CD14-positive monocyte (primary cell): ENCODE data around the gene GREM1. TPM values are rescaled to one million over a fixed set of nuclear protein-coding genes. Genes with fewer than 3 reads are reported as not detected.
A peak's percentile ranks its signal among the peaks of the same experiment; 100 is the strongest.

Experiments used
- DNase-seq, 3 donors: peaks; one replicate each; pipeline ENCODE4 v3.0.0-alpha.2; 2011 to 2022
- H2AFZ ChIP-seq: 2 replicates; pipeline ENCODE4 v1.6.0; 2012; ENCODE audit warnings: mild to moderate bottlenecking, low read depth, low read length, inconsistent platforms; ENCODE audit not compliant: insufficient read depth, poor library complexity, severe bottlenecking
- H3K27ac ChIP-seq, 2 donors: 1 replicate in 1 of 2; 2 replicates in 1 of 2; pipeline ENCODE4 v1.5.1; 2012 to 2013; ENCODE audit warnings: low read length in 2 of 2, control low read depth in 1 of 2, inconsistent platforms in 1 of 2, low read depth in 1 of 2, mild to moderate bottlenecking in 1 of 2
- H3K27me3 ChIP-seq, 2 donors: one replicate each; pipeline versions ENCODE4 v1.6.0 to v1.6.1; 2011 to 2013; ENCODE audit warnings: low read length in 2 of 2; ENCODE audit not compliant: control insufficient read depth in 2 of 2, insufficient read depth in 2 of 2
- H3K36me3 ChIP-seq, 2 donors: replicated peaks in 1 of 2; 1 replicate in 1 of 2; 2 replicates in 1 of 2; pipeline versions ENCODE4 v1.5.1 to v1.6.1; 2012 to 2013; ENCODE audit warnings: low read length in 2 of 2, control low read depth in 1 of 2, inconsistent platforms in 1 of 2, mild to moderate bottlenecking in 1 of 2; ENCODE audit not compliant: insufficient read depth in 2 of 2, control insufficient read depth in 1 of 2
- H3K4me1 ChIP-seq, 2 donors: 1 replicate in 1 of 2; 2 replicates in 1 of 2; pipeline versions ENCODE4 v1.5.1 to v1.6.1; 2012 to 2013; ENCODE audit warnings: low read length in 2 of 2, control low read depth in 1 of 2, inconsistent platforms in 1 of 2, mild to moderate bottlenecking in 1 of 2, moderate library complexity in 1 of 2; ENCODE audit not compliant: insufficient read depth in 2 of 2, control insufficient read depth in 1 of 2
- H3K4me2 ChIP-seq: replicated peaks from 2 replicates; pipeline ENCODE3; 2012; ENCODE audit warnings: low read length, moderate library complexity, mild to moderate bottlenecking; ENCODE audit not compliant: poor library complexity, severe bottlenecking; ENCODE audit errors: extremely low read depth
- H3K4me3 ChIP-seq, 3 experiments: fragments of 200-600 bp in 1 of 3; sonication (generic) in 1 of 3; replicated peaks in 1 of 3; 1 replicate in 2 of 3; 2 replicates in 1 of 3; pipeline ENCODE4 v1.5.1; 2011 to 2013; ENCODE audit warnings: low read length in 3 of 3, mild to moderate bottlenecking in 3 of 3, control low read depth in 2 of 3, low read depth in 2 of 3, inconsistent platforms in 1 of 3, moderate library complexity in 1 of 3
- H3K79me2 ChIP-seq: 2 replicates; pipeline ENCODE4 v1.6.0; 2012; ENCODE audit warnings: mild to moderate bottlenecking, control low read depth, inconsistent platforms, low read length, moderate library complexity; ENCODE audit not compliant: insufficient read depth
- H3K9ac ChIP-seq: 2 replicates; pipeline ENCODE4 v1.6.0; 2017; ENCODE audit warnings: low read length, mild to moderate bottlenecking; ENCODE audit not compliant: insufficient read depth, poor library complexity, severe bottlenecking
- H3K9me3 ChIP-seq, 2 donors: replicated peaks in 1 of 2; 1 replicate in 1 of 2; 2 replicates in 1 of 2; pipeline versions ENCODE4 v1.5.1 to v1.6.1; 2012 to 2013; ENCODE audit warnings: low read length in 2 of 2, control low read depth in 1 of 2; ENCODE audit not compliant: control insufficient read depth in 1 of 2, insufficient read depth in 1 of 2
- H4K20me1 ChIP-seq: 2 replicates; pipeline ENCODE4 v1.6.0; 2012; ENCODE audit warnings: mild to moderate bottlenecking, low read length, control low read depth, moderate library complexity; ENCODE audit not compliant: insufficient read depth
- H3K27ac Mint-ChIP-seq, 7 donors: one replicate each; pipeline ENCODE4 v1.8.0; 2020; ENCODE audit warnings: mild to moderate bottlenecking in 7 of 7, mixed read lengths in 7 of 7, moderate library complexity in 6 of 7, inconsistent platforms in 2 of 7
- H3K27me3 Mint-ChIP-seq, 3 donors: one replicate each; pipeline ENCODE4 v1.8.0; 2021 to 2022; ENCODE audit warnings: low read depth in 3 of 3, mild to moderate bottlenecking in 3 of 3, mixed read lengths in 3 of 3, moderate library complexity in 3 of 3, inconsistent platforms in 1 of 3
- H3K36me3 Mint-ChIP-seq, 2 donors: one replicate each; pipeline ENCODE4 v1.8.0; 2020; ENCODE audit warnings: mixed read lengths in 2 of 2, inconsistent platforms in 1 of 2, mild to moderate bottlenecking in 1 of 2
- H3K4me1 Mint-ChIP-seq: one replicate; pipeline ENCODE4 v1.8.0; 2020; ENCODE audit warnings: mild to moderate bottlenecking, mixed read lengths
- H3K4me3 Mint-ChIP-seq, 2 donors: one replicate each; pipeline ENCODE4 v1.8.0; 2020; ENCODE audit warnings: mild to moderate bottlenecking in 2 of 2, mixed read lengths in 2 of 2, moderate library complexity in 1 of 2
- H3K9me3 Mint-ChIP-seq, 7 donors: one replicate each; pipeline ENCODE4 v1.8.0; 2020 to 2022; ENCODE audit warnings: mixed read lengths in 7 of 7, mild to moderate bottlenecking in 6 of 7, moderate library complexity in 6 of 7, inconsistent platforms in 2 of 7
- CTCF ChIP-seq: fragments of 200-600 bp; IDR thresholded peaks from one replicate; pipeline ENCODE4 v1.8.0; 2022; ENCODE audit warnings: antibody characterized with exemption, mild to moderate bottlenecking
- WGBS: methylation state at CpG from one replicate; pipeline ENCODE4 v1.1.5; 2013; ENCODE audit warnings: missing lambda C conversion rate; ENCODE audit not compliant: insufficient coverage; 5-methylcytosine and 5-hydroxymethylcytosine counted together
- intact Hi-C, 2 donors: fragments of 100-400 bp; cut with micrococcal nuclease; formaldehyde crosslinking; loops; one replicate each; pipeline versions ENCODE4 v1.15.0 to v1.15.1; 2023
- polyA plus RNA-seq, 3 donors: library from polyadenylated mRNA; depleted of rRNA in 1 of 3; unstranded in 2 of 3; stranded (reverse) in 1 of 3; fragments of 300-500 nt in 2 of 3; fragments of >200 nt in 1 of 3; fragmentation: Illumina TruSeq in 2 of 3; gene quantifications; 1 replicate in 2 of 3; 2 replicates in 1 of 3; pipeline ENCODE4 v1.2.3, GENCODE V29; 2012 to 2021

Gene GREM1
- polyA plus RNA-seq, 3 donors: not detected

- Mint-ChIP-seq H3K4me3 (peak overlapping the region in 1 of 2 donors; percentile 46), H3K4me1 (peaks cover 25% of the 10 kb centered on the region), H3K27ac (no peak overlapping the region), H3K27me3 (peaks cover 65 to 83% (median 75%) of the 10 kb centered on the region in 3 donors), H3K36me3 (peaks cover 0 to 4% of the 10 kb centered on the region in 2 donors), H3K9me3 (peaks cover 0 to 12% (median 6%) of the 10 kb centered on the region in 7 donors)
- no peaks in the 10 kb centered on the region for H3K79me2 ChIP-seq
- no peak overlapping the region for H3K9ac ChIP-seq
- no peak overlapping the region for H3K27ac ChIP-seq
- no peak overlapping the region for H3K4me3 ChIP-seq
- intact Hi-C loops: no loop called here
- no peak for TF ChIP-seq CTCF
- H3K36me3 ChIP-seq: no peaks in the 10 kb centered on the region
- DNase-seq: no peak
- peaks cover 3 to 21% of the 10 kb centered on the region in 2 donors for H3K9me3 ChIP-seq
- WGBS: no CpG with 5 or more reads among the region's 4 CpGs
- H3K27me3 ChIP-seq: peaks cover 74 to 84% of the 10 kb centered on the region in 2 donors
- no peak overlapping the region for H3K4me2 ChIP-seq
- no peak overlapping the region for H2AFZ ChIP-seq
- no peaks in the 10 kb centered on the region for H4K20me1 ChIP-seq
- peaks cover 22 to 30% of the 10 kb centered on the region in 2 donors for H3K4me1 ChIP-seq
Observed at GRCh38 chr15:32715276-32715675, 2.5 kb upstream of the GREM1 start.

GRCh38 chr15:32716216-32716914 is 1.4 kb upstream of the GREM1 start:
- Mint-ChIP-seq H3K4me1 (peaks cover 25% of the 10 kb centered on the region), H3K36me3 (peaks cover 0 to 4% of the 10 kb centered on the region in 2 donors), H3K4me3 (peak overlapping the region; percentile 49 to 85), H3K9me3 (peaks cover 0 to 12% (median 6%) of the 10 kb centered on the region in 7 donors), H3K27me3 (peaks cover 75 to 89% (median 86%) of the 10 kb centered on the region in 3 donors), H3K27ac (no peak overlapping the region)
- Histone ChIP-seq H3K4me3 (peak overlapping the region in 2 of 3 experiments; percentile 39 to 57), H3K4me2 (peak overlapping the region; percentile 68), H3K4me1 (peaks cover 22 to 30% of the 10 kb centered on the region in 2 donors), H3K27me3 (peaks cover 85 to 90% of the 10 kb centered on the region in 2 donors), H3K27ac (no peak overlapping the region), H4K20me1 (no peaks in the 10 kb centered on the region), H2AFZ (peak overlapping the region; percentile 0), H3K9ac (no peak overlapping the region), H3K79me2 (no peaks in the 10 kb centered on the region), H3K9me3 (peaks cover 3 to 23% of the 10 kb centered on the region in 2 donors), H3K36me3 (no peaks in the 10 kb centered on the region)
- intact Hi-C loops: no loop called here
- no peak for TF ChIP-seq CTCF
- no peak for DNase-seq
- WGBS: 34% methylated on average over 2 of the region's 13 CpGs
